Muscle layer of duodenum (tissue), 2 donors: ENCODE results near the gene RIC1.
"Not testable (repeated sequence)": the region's sequence is repeated elsewhere in the genome, so short reads cannot be mapped to it uniquely, and the experiment has no call there.

Experiments
- H3K27ac ChIP-seq: one replicate; pipeline ENCODE4 v1.7.0; 2013; ENCODE audit warnings: mild to moderate bottlenecking, low read length
- H3K27me3 ChIP-seq: one replicate; pipeline ENCODE4 v1.7.0; 2013; ENCODE audit warnings: low read depth, mild to moderate bottlenecking, control low read depth, low read length
- H3K36me3 ChIP-seq, 2 donors: one replicate each; pipeline ENCODE4 v1.7.0; 2013; ENCODE audit warnings: low read length in 2 of 2, control low read depth in 1 of 2, mild to moderate bottlenecking in 1 of 2; ENCODE audit not compliant: insufficient read depth in 2 of 2, control insufficient read depth in 1 of 2
- H3K4me1 ChIP-seq, 2 donors: one replicate each; pipeline ENCODE4 v1.7.0; 2013; ENCODE audit warnings: low read length in 2 of 2, mild to moderate bottlenecking in 2 of 2, control low read depth in 1 of 2, moderate library complexity in 1 of 2; ENCODE audit not compliant: insufficient read depth in 2 of 2, control insufficient read depth in 1 of 2
- H3K4me3 ChIP-seq, 2 donors: one replicate each; pipeline ENCODE4 v1.7.0; 2013; ENCODE audit warnings: low read length in 2 of 2, low read depth in 1 of 2, mild to moderate bottlenecking in 1 of 2
- H3K9me3 ChIP-seq, 2 donors: one replicate each; pipeline ENCODE4 v1.7.0; 2013; ENCODE audit warnings: low read length in 2 of 2, control low read depth in 1 of 2, mild to moderate bottlenecking in 1 of 2; ENCODE audit not compliant: control insufficient read depth in 1 of 2
- donor health status: healthy.

The RIC1 gene

DNA sequence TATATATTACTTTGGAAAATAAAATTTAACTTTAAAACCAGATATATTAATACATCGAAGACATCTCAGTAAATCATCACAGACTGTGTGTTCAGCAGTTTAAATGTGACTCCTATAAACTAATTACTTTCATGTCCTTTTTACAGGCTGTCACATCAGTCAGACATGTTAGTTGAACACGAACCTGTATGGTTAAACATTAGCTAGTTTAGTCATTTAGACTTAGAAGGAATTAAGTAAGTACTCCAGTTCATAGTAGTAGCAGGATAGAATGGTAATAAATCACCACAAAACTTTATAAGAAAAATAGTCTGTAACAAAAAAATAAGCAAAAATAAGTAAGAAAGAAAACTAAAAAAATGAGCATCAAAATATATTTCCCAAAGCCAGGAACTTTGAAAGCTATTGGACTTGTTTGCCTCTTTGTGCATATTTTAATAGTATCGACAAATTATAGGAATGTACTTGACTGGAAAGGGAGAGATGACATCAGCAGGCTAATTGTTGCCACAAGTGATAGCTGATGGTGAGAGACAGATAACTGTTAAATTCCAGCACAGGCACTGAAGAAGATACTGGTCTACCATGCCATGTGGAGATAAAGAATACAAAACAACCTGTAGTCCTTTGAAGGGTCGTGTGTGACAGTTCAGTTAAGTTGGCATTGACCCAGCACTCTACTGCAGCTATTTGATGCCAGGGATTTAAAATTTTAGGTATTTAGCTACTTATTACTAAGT is 83.9 kb downstream of the RIC1 start:
- peaks cover 0 to 5% of the 10 kb centered on the region in 2 donors for H3K4me1 ChIP-seq
- peaks cover 4 to 18% of the 10 kb centered on the region in 2 donors for H3K36me3 ChIP-seq
- H3K27me3 ChIP-seq, result no peaks in the 10 kb centered on the region
- no peak overlapping the region for H3K4me3 ChIP-seq
- H3K27ac ChIP-seq, result no peak overlapping the region
- peaks cover 7 to 15% of the 10 kb centered on the region in 2 donors for H3K9me3 ChIP-seq

DNA sequence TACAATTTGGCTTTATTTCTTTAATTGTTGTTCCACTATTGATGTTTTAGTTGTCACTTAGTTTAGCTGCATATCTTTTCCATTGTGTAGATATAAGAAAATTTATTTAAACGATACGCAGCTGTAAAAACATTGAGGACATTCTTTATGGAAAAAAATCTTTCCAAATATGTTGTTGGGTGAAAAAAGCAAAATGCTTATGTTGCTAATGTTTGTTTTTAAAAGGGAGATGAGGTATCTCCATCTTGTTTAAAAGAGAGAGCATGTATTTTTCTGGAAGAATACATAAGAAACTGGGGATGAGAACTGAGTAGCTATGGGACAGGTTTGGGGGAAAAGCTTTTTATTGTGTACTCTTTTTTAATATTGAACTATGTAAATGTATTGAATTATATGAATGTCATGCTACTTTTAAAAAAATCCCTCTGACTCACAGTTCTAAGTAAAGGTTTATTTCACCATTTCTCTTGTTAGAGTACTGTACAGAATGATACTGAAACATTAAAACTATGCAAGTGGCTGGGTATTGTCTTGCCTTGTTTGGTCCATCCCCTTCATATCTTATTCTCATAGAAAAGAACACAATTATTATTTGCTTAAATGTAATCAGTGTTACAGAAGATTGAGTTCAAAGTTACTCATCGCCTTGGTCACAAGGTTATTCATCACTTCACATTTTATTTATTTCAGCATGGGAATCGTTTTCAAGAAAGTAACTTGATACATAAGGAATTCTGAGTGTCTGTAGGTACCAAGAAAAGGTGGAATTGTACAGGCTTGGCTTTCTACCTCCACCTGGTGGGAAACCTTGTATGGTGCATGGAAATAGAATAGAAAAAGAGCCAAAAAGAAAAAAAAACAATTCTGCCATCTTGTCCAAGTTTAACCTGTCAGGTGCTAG is 85.8 kb downstream of the RIC1 start:
- Histone ChIP-seq H3K9me3 (peaks cover 0 to 3% of the 10 kb centered on the region in 2 donors), H3K27me3 (no peaks in the 10 kb centered on the region), H3K4me1 (peaks cover 0 to 5% of the 10 kb centered on the region in 2 donors), H3K4me3 (no peak overlapping the region), H3K36me3 (peaks cover 4 to 6% of the 10 kb centered on the region in 2 donors), H3K27ac (no peak overlapping the region)

DNA sequence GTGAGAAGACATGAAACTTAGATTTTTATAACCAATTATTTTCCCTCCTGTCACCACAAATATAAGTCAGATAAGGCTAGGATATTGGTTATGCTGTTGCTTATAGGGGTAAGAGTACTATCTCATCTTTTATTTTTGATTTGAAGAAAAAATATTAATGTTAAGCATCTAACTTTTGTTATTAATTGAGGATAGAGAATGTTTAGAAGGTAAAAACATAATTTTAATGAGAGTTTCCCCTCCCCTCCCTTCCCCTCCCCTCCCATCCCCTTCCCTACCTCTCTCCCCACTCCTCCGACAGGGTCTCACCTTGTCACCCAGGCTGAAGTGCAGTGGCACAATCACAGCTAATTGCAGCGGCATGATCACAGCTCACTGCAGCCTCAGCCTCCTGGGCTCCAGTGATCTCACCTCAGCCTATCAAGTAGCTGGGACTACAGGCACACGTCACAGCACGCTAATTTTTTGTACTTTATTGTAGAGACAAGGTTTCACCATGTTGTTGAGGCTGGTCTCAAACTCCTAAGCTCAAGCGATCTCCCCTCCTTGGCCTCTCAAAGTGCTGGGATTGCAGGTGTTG is 86.7 kb downstream of the RIC1 start:
- Histone ChIP-seq H3K4me1 (no peaks in the 10 kb centered on the region), H3K27me3 (no peaks in the 10 kb centered on the region), H3K4me3 (no peak overlapping the region), H3K9me3 (peaks cover 0 to 3% of the 10 kb centered on the region in 2 donors), H3K36me3 (peaks cover 4 to 6% of the 10 kb centered on the region in 2 donors), H3K27ac (no peak overlapping the region)

DNA sequence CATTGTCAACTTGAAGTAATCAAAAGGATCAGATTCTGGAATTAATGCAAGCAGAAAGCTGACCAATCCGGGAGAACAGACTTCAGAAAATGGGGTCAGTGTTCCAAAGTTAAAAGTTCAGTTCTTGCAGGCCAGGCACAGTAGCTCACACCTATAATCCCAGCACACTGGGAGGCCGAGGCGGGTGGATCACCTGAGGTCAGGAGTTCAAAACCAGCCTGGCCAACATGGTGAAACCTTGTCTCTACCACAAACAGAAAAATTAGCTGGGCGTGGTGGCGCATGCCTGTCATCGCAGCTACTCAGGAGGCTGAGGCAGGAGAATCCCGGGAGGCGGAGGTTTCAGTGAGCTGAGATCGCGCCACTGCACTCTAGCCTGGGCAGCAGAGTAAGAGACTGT is 88.5 kb downstream of the RIC1 start:
- not testable (repeated sequence) for H3K4me1 ChIP-seq, H3K4me3 ChIP-seq, H3K27me3 ChIP-seq, H3K27ac ChIP-seq, H3K9me3 ChIP-seq, H3K36me3 ChIP-seq

DNA sequence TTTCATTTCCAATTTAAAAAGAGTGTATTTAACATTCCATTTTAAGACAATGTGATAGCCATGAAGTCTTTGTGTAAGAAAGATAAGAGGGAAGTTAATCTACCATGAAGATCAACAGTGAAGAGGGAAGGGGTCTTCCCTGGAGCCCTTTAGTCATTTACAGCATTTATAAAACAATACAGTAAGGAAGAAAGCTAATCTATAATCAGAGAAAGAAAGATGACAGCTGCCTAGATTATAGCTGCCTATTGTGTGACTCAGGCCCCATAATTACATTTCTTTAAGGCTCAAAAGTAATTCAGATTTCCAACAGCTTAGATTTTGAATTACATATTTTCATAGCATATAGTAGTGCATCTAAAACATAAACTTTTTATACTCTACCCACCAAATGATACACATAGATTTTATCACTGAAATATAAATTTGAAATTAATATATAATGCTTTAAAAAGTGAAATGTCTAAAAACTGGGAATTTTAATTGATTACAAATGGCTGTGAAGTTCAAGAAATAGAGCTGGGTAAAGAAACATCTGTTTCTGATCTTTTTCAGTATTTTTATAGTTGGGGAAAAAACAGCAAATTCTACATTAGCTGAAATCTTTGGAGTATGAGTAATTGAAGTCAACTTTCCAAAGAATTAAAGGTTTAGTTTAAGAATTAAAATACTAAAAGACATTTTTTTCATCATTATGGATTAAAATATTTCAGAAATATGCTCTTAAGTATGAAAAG is 89.6 kb downstream of the RIC1 start:
- peaks cover 0 to 3% of the 10 kb centered on the region in 2 donors for H3K9me3 ChIP-seq
- no peak overlapping the region for H3K27ac ChIP-seq
- peaks cover 4 to 6% of the 10 kb centered on the region in 2 donors for H3K36me3 ChIP-seq
- H3K4me3 ChIP-seq, result no peak overlapping the region
- H3K27me3 ChIP-seq, result no peaks in the 10 kb centered on the region
- H3K4me1 ChIP-seq, result no peaks in the 10 kb centered on the region

DNA sequence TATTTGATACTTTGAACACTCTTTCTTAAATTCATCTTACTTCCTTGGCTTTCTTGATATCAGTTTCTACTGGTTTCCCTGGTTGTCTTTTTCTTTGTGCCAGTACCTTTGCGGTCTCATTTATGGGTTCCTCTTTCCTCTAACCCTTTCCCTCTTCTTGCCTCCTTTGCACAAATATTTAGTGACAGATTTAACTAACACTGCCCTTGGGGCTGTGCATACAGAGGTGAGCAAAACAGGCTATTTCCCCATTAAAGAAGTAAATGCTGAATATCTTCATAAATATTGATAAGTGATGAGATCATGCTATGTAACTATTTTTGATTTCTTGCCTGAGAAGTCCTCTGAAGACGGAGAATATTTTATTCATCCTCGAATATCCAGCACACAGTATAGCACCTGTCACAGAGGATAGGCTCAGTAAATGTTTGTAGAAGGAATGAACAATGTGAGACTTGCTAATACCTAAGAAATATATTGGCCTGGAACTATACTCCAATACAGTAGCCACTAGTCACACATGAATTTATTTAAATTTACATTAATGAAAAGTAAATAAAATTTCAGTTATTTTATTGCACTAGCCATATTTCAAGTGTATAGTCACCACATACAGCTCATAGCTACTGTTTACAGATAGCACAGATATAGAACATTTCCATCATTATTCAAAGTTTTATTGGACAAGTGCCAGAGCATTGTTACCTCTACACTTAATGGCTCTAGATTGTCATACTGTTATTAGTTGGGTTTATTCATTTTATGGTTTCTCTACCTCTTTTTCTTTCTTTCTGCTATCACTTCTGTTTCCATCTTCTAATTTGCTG is 90.4 kb downstream of the RIC1 start:
- H3K36me3 ChIP-seq, result peaks cover 2 to 6% of the 10 kb centered on the region in 2 donors
- no peaks in the 10 kb centered on the region for H3K27me3 ChIP-seq
- no peak overlapping the region for H3K27ac ChIP-seq
- no peaks in the 10 kb centered on the region for H3K4me1 ChIP-seq
- peaks cover 0 to 3% of the 10 kb centered on the region in 2 donors for H3K9me3 ChIP-seq
- H3K4me3 ChIP-seq, result no peak overlapping the region

DNA sequence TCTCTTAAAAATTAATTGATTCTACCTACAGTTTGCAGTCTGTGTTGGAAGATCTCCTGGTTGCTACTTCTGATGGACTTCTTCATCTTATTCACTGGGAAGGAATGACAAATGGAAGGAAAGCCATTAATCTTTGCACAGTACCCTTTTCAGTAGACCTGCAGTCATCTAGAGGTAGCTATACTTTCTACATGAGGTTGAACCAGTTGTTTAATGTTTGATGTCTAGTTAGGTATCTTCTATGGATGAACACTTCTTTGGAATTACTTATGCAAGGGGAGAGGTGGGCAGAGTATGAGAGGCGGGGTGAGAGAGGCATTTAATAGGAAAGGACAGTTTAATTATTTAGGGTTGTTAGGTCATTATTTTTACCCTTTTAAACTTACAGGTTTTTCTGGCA is 91.2 kb downstream of the RIC1 start:
- no peak overlapping the region for H3K4me3 ChIP-seq
- H3K9me3 ChIP-seq, result peaks cover 0 to 3% of the 10 kb centered on the region in 2 donors
- no peaks in the 10 kb centered on the region for H3K4me1 ChIP-seq

DNA sequence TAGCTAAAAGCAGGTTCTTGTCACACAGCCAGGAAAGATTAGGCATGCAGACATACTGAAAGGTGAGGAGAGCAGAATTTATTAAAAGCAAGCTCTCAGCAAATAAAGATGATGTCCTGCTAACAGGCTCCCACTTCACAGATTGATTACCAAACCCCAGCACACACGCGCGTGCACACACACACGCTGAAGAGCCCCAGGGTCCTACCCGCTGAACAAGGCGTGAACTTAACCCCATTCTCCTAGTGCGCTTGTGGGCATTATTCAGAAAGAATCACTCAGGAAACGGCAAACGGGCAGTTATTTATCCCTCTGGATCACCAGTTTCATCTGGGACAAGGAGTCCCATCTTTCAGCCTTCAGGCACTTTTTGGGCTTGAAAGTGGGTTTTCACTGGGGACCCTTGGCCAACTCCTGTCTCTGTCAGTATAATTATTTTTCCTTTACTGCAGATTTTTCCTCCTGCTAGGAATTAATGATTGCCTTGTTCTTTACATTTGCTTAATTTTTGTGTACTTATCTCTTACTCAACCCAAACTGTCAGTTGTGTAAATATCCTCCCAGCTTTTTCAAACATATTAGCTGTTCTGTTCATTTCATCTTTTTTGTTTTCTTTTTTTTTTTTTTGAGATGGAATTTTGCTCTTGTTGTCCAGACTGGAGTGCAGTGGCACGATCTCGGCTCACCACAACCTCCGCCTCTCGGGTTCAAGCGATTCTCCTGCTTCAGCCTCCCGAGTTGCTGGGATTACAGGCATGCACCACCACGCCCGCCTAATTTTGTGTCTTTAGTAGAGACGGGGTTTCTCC is 92.6 kb downstream of the RIC1 start:
- Histone ChIP-seq H3K4me1 (no peaks in the 10 kb centered on the region), H3K36me3 (peaks cover 0 to 6% of the 10 kb centered on the region in 2 donors), H3K4me3 (no peak overlapping the region), H3K27me3 (no peaks in the 10 kb centered on the region), H3K27ac (no peak overlapping the region), H3K9me3 (peaks cover 0 to 3% of the 10 kb centered on the region in 2 donors)

More for the DNA sequence above, 91.2 kb downstream of the RIC1 start:
- Histone ChIP-seq H3K27ac (no peak overlapping the region), H3K36me3 (peaks cover 0 to 6% of the 10 kb centered on the region in 2 donors), H3K27me3 (no peaks in the 10 kb centered on the region)

DNA sequence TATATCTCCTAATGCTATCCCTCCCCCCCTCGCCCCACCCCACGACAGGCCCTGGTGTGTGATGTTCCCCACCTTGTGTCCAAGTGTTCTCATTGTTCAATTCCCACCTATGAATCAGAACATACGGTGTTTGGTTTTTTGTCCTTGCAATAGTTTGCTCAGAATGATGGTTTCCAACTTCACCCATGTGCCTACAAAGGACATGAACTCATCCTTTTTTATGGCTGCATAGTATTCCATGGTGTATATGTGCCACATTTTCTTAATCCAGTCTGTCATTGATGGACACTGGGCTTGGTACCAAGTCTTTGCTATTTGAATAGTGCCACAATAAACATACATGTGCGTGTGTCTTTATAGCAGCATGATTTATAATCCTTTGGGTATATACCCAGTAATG is 93.8 kb downstream of the RIC1 start:
- not testable (repeated sequence) for H3K27ac ChIP-seq, H3K9me3 ChIP-seq, H3K36me3 ChIP-seq, H3K4me3 ChIP-seq, H3K27me3 ChIP-seq, H3K4me1 ChIP-seq

DNA sequence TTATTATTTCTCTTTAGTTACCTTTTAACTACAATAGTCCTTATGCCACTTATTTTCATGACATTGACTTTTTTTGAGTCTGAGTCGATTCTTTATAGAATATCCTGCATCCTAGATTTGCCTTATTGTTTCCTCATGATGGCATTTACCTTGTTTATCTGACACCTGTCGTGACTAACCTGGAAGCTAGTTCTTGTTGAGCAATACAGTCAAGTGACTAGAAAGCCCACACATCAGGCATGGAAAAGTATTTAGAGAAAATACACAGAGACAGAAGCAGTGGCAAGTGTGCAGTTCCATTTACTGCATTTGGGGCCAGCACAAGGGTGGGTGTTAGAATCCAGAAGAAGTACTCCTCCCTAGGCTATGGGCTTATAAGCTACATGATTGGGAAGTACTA is 106.2 kb downstream of the RIC1 start:
- no peak overlapping the region for H3K27ac ChIP-seq
- no peaks in the 10 kb centered on the region for H3K27me3 ChIP-seq
- no peaks in the 10 kb centered on the region for H3K4me1 ChIP-seq
- no peak overlapping the region for H3K4me3 ChIP-seq
- peaks cover 9 to 27% of the 10 kb centered on the region in 2 donors for H3K36me3 ChIP-seq
- H3K9me3 ChIP-seq, result no peaks in the 10 kb centered on the region
